Motor neuron (in vitro differentiated cells): ENCODE measurements around the gene HRG. TPM values are rescaled to one million over a fixed set of nuclear protein-coding genes. Genes with fewer than 3 reads are reported as not detected.
A peak's percentile ranks its signal among the peaks of the same experiment; 100 is the strongest.
"Not testable (repeated sequence)": the region's sequence is repeated elsewhere in the genome, so short reads cannot be mapped to it uniquely, and the experiment has no call there.

Experiments used
- ATAC-seq, 8 experiments: fragments of 200-7000 bp; cut with Tn5 transposase; replicated peaks in 6 of 8; 2 replicates each; pipeline ENCODE4 v1.8.0; 2021; ENCODE audit warnings: mild to moderate bottlenecking in 8 of 8, moderate library complexity in 8 of 8
- H3K27ac ChIP-seq, 2 donors: fragments of 250-450 bp; sonication (Bioruptor Pico); 2 replicates each; pipeline ENCODE4 v1.9.0; 2021; ENCODE audit warnings: antibody characterized with exemption in 2 of 2, mild to moderate bottlenecking in 2 of 2, moderate library complexity in 1 of 2
- H3K4me1 ChIP-seq, 2 donors: fragments of 250-450 bp; sonication (Bioruptor Pico); replicated peaks in 1 of 2; 2 replicates each; pipeline ENCODE4 v1.6.1; 2021; ENCODE audit warnings: antibody characterized with exemption in 2 of 2, mild to moderate bottlenecking in 2 of 2, moderate library complexity in 1 of 2
- H3K4me3 ChIP-seq, 5 donors: fragments of 250-450 bp; sonication (Bioruptor Pico); 2 replicates each; pipeline ENCODE4 v1.9.0; 2021; ENCODE audit warnings: antibody characterized with exemption in 5 of 5, mild to moderate bottlenecking in 5 of 5, moderate library complexity in 4 of 5
- WGBS, 10 experiments: fragments of 450-650 bp; shearing (Covaris generic); methylation state at CpG; one replicate each; pipeline ENCODE4 v1.0.0; 2022; 5-methylcytosine and 5-hydroxymethylcytosine counted together
- in situ Hi-C, 9 experiments: fragments of 400-800 bp; cut with MboI; loops; one replicate each; pipeline ENCODE4 v1.15.0; 2021; ENCODE audit warnings: low sequenced_read_pairs in 9 of 9, low pct_unique_long_range_greater_than_20kb in 2 of 9; ENCODE audit not compliant: unreplicated experiment in 9 of 9
- total RNA-seq, 8 experiments: library from RNA; unstranded; fragments of 300-600 nt; gene quantifications; 2 replicates each; pipeline versions ENCODE4 v1.2.3 to v1.2.4, GENCODE V29; 2022

Gene HRG
- total RNA-seq, 8 experiments from 2014 or later = 0.10 to 0.57 (median 0.27) TPM; not detected in 3

DNA sequence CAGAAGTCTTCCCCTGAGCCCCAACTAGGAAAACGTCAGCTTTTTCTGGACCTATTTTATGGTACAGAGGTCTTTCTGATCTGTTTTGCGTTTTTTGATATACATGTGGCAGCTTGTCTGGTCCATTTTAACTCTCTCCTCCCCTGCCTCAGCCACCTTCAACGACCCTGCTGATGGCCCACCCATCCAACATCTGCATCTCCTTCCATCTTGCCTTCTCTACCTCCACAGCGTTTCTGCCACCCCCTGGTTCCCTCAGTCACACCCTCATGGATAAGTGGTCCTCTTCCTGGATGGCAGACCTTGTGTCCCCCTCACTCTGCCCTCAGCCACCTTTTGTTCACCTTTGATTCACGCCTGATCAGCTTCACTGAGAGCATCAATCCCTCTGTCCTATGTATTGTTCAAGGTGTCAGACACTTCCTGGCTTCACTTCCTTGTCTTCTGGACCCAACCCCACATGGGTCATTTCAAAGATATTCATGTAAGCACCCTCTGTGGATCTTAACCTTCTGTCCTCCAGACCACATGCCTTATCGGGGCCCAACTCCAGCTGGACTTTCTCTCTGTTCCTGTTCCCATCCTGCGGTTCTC, 39.5 kb upstream of the HRG start:
- ATAC-seq = no peak
- WGBS, 10 experiments = 23 to 90% (median 67%) methylated on average over 1 to 7 of the region's 7 CpGs; no CpG with 5 or more reads in 1 of the 10 experiments
- no peak overlapping the region for H3K4me3 ChIP-seq
- H3K4me1 ChIP-seq = no peaks in the 10 kb centered on the region
- H3K27ac ChIP-seq = no peak overlapping the region
- in situ Hi-C loops = no loop called here

GRCh38 chr3:186627852-186628414, 37.9 kb upstream of the HRG start:
- Histone ChIP-seq H3K4me1 (no peaks in the 10 kb centered on the region), H3K4me3 (no peak overlapping the region), H3K27ac (no peak overlapping the region)
- WGBS, 10 experiments = 68 to 100% (median 85%) methylated on average over 2 to 7 of the region's 7 CpGs
- ATAC-seq = no peak
- in situ Hi-C loops = no loop called here

- WGBS, 10 experiments = 0 to 86% (median 71%) methylated on average over 1 to 7 of the region's 7 CpGs; no CpG with 5 or more reads in 1 of the 10 experiments
- no peak overlapping the region for H3K4me3 ChIP-seq
- no peaks in the 10 kb centered on the region for H3K4me1 ChIP-seq
- in situ Hi-C loops = no loop called here
- H3K27ac ChIP-seq = no peak overlapping the region
- no peak for ATAC-seq
Measured at GRCh38 chr3:186628756-186629155, 37.1 kb upstream of the HRG start.

GRCh38 chr3:186630950-186631641, 34.7 kb upstream of the HRG start:
- H3K4me3 ChIP-seq = no peak overlapping the region
- in situ Hi-C loops = no loop called here
- WGBS, 10 experiments = 0 to 100% (median 67%) methylated on average over 1 to 5 of the region's 6 CpGs
- H3K27ac ChIP-seq = no peak overlapping the region
- no peak for ATAC-seq
- H3K4me1 ChIP-seq = no peaks in the 10 kb centered on the region

DNA sequence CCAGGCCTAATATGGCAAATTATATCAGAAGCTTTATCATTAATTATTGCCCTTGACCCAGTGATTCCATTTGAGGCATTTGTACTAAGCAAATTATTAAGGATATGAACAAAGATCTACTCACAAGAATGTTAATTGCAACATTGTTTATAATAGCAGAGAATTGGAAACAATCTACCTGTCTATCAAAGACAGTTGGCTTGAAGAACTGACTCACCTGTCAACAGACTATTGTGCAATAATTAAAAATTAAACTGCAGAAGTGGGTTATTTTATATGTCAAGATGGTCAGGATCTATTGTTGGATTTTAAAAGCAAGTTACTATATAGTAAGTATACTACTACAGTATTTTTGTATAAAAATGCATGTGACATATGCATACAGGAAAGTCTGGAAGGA, 32.3 kb upstream of the HRG start:
- ATAC-seq = no peak
- in situ Hi-C loops = no loop called here
- Histone ChIP-seq H3K4me3 (no peak overlapping the region), H3K4me1 (no peaks in the 10 kb centered on the region), H3K27ac (no peak overlapping the region)

GRCh38 chr3:186634207-186634606, 31.6 kb upstream of the HRG start:
- H3K4me1 ChIP-seq, in situ Hi-C loops, ATAC-seq, H3K27ac ChIP-seq, H3K4me3 ChIP-seq: not testable (repeated sequence)
- 0 to 80% (median 52%) methylated on average over 1 to 3 of the region's 5 CpGs; no CpG with 5 or more reads in 6 of the 10 experiments for WGBS, 10 experiments

DNA sequence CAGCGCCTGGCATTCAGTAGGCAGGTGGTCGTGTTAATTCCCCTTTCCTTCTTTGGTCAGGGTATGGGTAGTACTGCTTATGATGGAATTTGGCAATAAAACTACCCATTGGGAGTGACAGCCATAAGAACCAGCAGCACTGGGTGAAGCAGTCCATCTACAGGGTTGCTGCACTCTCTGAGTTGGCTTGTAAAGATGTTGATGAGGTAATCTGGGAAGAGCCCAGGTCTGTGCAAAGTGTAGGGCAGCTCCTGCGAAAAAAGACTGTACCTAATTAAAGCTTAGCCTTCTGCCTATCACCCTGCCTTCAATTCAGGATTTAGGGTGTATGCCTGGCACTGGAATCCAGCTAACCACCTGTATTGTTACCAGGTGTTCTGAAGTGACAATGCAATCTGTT, 30.3 kb upstream of the HRG start:
- Histone ChIP-seq H3K4me3 (no peak overlapping the region), H3K4me1 (no peaks in the 10 kb centered on the region), H3K27ac (no peak overlapping the region)
- 20 to 100% (median 66%) methylated on average over 1 to 3 of the region's 3 CpGs; no CpG with 5 or more reads in 4 of the 10 experiments for WGBS, 10 experiments
- in situ Hi-C loops = no loop called here
- peak in 1 of 8 experiments; percentile 12 for ATAC-seq

GRCh38 chr3:186636536-186636935, 29.3 kb upstream of the HRG start:
- no peak for ATAC-seq
- H3K4me1 ChIP-seq = no peaks in the 10 kb centered on the region

DNA sequence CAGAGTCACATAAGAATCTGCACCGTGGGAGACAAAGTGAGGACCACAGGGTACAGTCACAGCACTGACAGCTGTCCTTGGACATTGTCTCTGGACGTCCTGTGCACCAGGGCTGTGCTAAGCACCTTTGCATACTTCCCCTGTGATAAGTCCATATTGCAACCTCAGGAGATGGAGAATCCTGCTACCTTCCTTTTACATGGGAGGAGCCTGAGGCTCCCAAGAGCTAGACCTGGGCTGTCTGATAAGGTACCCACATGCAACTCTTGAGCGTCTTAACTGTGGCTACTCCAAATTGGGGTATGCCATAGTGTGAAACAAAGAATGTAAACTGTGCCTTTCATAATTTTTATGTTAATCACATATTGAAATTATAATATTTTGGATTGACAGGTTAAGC, 28.1 kb upstream of the HRG start:
- ATAC-seq = no peak
- in situ Hi-C loops = no loop called here
- 0 to 100% (median 65%) methylated on average over 1 of the region's 3 CpGs; no CpG with 5 or more reads in 4 of the 10 experiments for WGBS, 10 experiments
- Histone ChIP-seq H3K4me1 (no peaks in the 10 kb centered on the region), H3K4me3 (no peak overlapping the region), H3K27ac (no peak overlapping the region)

More at GRCh38 chr3:186636536-186636935, 29.3 kb upstream of the HRG start:
- in situ Hi-C loops = no loop called here
- Histone ChIP-seq H3K4me3 (no peak overlapping the region), H3K27ac (no peak overlapping the region)
- 12 to 100% (median 82%) methylated on average over 1 to 7 of the region's 7 CpGs; no CpG with 5 or more reads in 1 of the 10 experiments for WGBS, 10 experiments

GRCh38 chr3:186638259-186638658, 27.6 kb upstream of the HRG start:
- in situ Hi-C loops = no loop called here
- Histone ChIP-seq H3K4me3 (no peak overlapping the region), H3K27ac (no peak overlapping the region), H3K4me1 (no peaks in the 10 kb centered on the region)
- ATAC-seq = peak in 1 of 8 experiments; percentile 30
- 0 to 100% (median 35%) methylated on average over 1 to 2 of the region's 2 CpGs; no CpG with 5 or more reads in 4 of the 10 experiments for WGBS, 10 experiments

DNA sequence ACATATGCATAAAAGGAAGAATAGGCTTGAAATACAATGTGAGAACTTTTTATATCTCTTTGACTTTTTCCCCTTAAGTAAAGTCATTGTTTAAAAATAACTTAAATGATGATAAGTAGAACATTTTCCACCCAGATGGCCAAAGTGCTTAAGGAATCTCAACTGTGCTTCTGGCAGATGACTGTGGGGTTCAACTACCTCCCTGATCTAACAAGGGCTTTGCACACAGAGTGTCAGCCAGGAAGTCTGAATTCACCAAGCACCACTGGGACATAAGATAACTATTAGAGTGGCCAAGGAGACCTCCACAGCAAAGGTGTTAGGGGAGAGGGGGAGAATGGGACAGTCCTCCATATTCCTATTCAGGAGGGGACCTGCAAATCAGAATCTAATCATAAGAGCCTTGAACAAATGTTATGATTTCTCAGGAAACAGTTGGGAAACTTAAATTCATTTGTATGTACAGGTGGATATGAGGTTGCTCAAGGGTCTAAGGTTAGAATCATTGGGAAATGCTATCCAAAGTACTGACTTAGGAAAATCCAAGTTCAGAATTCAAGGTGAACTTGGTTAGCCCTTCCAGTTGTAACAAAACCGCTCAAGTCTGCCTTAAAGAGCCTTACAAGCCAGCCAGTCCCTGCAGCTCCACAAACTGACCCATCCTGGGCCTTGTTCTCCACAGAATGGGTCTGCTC, 25.9 kb upstream of the HRG start, which contains the start of gene FETUB:
FETUB (plus strand) TSS at position 622 of the 695 bp plus-strand sequence; CDS start at position 684, 62 bp downstream.
- Histone ChIP-seq H3K4me1 (no peaks in the 10 kb centered on the region), H3K4me3 (no peak within 1 kb of the TSS), H3K27ac (no peak within 1 kb of the TSS)
- ATAC-seq = no peak
- 13 to 100% (median 80%) methylated on average over 1 of the region's 1 CpG; no CpG with 5 or more reads in 5 of the 10 experiments for WGBS, 10 experiments
- in situ Hi-C loops = no loop called here

GRCh38 chr3:186640473-186640818, 25.4 kb upstream of the HRG start:
- peak in 7 of 8 experiments; percentile 17 to 96 (median 58) for ATAC-seq
- Histone ChIP-seq H3K27ac (no peak overlapping the region), H3K4me3 (no peak overlapping the region), H3K4me1 (no peaks in the 10 kb centered on the region)
- 0 to 100% (median 60%) methylated on average over 1 to 7 of the region's 9 CpGs; no CpG with 5 or more reads in 3 of the 10 experiments for WGBS, 10 experiments
- in situ Hi-C loops = no loop called here

DNA sequence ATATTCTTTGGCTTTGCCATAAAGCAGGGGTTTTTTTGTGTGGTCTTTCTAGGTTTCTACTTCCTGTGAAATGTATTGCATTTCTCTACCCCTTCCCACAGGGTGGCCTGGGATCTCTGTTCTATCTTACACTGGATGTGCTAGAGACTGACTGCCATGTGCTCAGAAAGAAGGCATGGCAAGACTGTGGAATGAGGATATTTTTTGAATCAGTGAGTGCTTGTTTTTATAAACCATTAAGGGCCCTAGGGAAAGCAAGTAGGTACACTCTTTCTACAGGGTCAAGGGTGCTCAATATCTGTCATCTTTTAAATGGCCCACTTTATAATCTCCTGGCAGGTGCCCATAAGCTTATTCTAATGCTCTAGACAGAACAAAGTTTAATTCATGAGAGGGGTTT, 24.9 kb upstream of the HRG start:
- in situ Hi-C loops = no loop called here
- Histone ChIP-seq H3K4me1 (no peaks in the 10 kb centered on the region), H3K4me3 (no peak overlapping the region), H3K27ac (no peak overlapping the region)
- ATAC-seq = peak in 1 of 8 experiments; percentile 17
